Panc1 (cell line): ENCODE measurements around the gene SLC2A6.

ENCODE experiments used
- CTCF ChIP-seq: fragments of 450-650 bp; IDR thresholded peaks from 2 replicates; pipeline ENCODE4 v1.5.1; 2017; ENCODE audit warnings: mild to moderate bottlenecking
- POLR2AphosphoS5 ChIP-seq: IDR thresholded peaks from 2 replicates; pipeline ENCODE4 v1.6.1; 2012; ENCODE audit warnings: mild to moderate bottlenecking, low read depth, low read length, moderate library complexity
- REST ChIP-seq, 2 experiments: IDR thresholded peaks; 2 replicates each; pipeline ENCODE4 v1.6.1; 2011 to 2012; ENCODE audit warnings: low read depth in 2 of 2, control low read depth in 1 of 2, low read length in 1 of 2, mild to moderate bottlenecking in 1 of 2, moderate library complexity in 1 of 2; ENCODE audit not compliant: insufficient read depth in 1 of 2
- TCF7L2 ChIP-seq: IDR thresholded peaks from 2 replicates; pipeline ENCODE4 v1.6.1; 2011; ENCODE audit warnings: mild to moderate bottlenecking, low read depth, low read length, inconsistent platforms

DNA sequence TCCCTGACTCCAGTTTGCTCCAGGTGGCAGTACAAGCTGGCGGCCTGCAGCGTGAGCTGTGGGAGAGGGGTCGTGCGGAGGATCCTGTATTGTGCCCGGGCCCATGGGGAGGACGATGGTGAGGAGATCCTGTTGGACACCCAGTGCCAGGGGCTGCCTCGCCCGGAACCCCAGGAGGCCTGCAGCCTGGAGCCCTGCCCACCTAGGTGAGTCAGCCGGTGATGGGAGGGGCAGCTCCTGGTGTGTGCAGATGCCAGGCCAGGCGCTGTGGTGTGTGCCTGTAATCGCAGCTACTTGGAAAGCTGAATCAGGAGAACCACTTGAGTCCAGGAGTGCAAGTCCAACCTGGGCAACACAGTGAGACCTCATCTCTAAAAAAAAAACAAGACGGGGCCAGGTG lies 29.1 kb downstream of the SLC2A6 start:
- TF ChIP-seq CTCF: no peak
- no peak for TF ChIP-seq POLR2AphosphoS5
- TF ChIP-seq REST (IDR thresholded peaks at IDR 0.05; ENCODE audit: insufficient read depth in 1 of 2, low read depth in 2 of 2, low read length in 1 of 2): no peak
- TF ChIP-seq TCF7L2: no peak
